ENCODE measurements around the gene MORC3.
"Not testable (repeated sequence)": the region's sequence is repeated elsewhere in the genome, so short reads cannot be mapped to it uniquely, and the experiment has no call there.

Gene MORC3

DNA sequence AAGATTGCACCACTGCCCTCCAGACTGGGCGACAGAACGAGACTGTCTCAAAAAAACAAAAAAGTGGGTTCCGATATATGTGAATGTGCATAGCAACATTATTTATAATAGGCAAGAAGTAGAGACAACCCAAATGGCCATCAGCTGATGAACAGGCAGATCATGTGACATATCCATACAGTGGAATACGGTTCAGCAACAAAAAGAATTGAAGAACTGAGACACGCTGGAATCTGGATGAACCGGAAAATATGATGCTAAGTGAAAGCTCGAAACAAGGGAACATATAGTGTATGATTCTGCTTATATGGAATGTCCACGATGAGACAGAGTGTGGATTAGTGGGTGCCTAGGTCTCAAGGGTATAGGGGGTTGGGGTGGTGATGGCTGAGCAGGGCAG lies 28.5 kb upstream of the MORC3 start:
- no peak for TF ChIP-seq ZNF274 (IDR thresholded peaks at IDR 0.05; ENCODE audit: low read depth, low read length)
- no peak for TF ChIP-seq YY1 (IDR thresholded peaks at IDR 0.05; ENCODE audit: insufficient read depth, insufficient read length)
- TF ChIP-seq SUZ12 (IDR thresholded peaks at IDR 0.05; ENCODE audit: extremely low read depth, insufficient read depth, insufficient read length): no peak
- Histone ChIP-seq H3K4me1 (ENCODE audit: insufficient read depth, insufficient read length) (no peaks in the 10 kb centered on the region), H3K36me3 (ENCODE audit: insufficient read depth, insufficient read length, low read length) (no peaks in the 10 kb centered on the region), H3K9me3 (ENCODE audit: insufficient read depth, low read length) (no peaks in the 10 kb centered on the region), H3K4me3 (ENCODE audit: insufficient read length, low read depth) (no peak overlapping the region), H3K27me3 (ENCODE audit: insufficient read depth, insufficient read length) (no peaks in the 10 kb centered on the region), H3K9ac (ENCODE audit: insufficient read length, low read depth) (no peak overlapping the region)
- no peak for DNase-seq (ENCODE audit: low read depth, low spot score)

DNA sequence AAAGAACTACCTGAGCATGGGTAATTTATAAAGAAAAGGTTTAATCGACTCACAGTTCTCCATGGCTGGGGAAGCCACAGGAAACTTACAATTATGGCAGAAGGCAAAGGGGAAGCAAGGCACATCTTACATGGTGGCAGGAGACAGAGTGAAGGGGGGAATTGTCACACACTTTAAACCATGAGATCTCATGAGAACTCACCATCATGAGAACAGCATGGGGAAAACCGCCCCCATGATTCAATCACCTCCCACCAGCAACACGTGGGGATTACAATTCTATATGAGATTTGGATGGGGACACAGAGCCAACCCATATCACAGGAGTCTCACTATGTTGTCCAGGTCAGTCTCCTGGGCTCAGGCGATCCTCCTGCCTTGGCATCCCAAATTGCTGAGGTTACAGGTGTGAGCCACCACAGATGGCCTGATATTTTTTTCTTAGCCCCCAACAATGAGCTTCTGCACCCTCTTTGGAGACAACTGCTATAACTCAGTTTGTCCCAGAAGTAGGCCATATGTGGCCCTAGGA lies 22.5 kb upstream of the MORC3 start:
- no peaks in the 10 kb centered on the region for H3K27me3 ChIP-seq (ENCODE audit: insufficient read depth, insufficient read length)
- no peak for DNase-seq (ENCODE audit: low read depth, low spot score)
- H3K4me3 ChIP-seq (ENCODE audit: insufficient read length, low read depth): no peak overlapping the region
- TF ChIP-seq ZNF274 (IDR thresholded peaks at IDR 0.05; ENCODE audit: low read depth, low read length): no peak
- TF ChIP-seq SUZ12 (IDR thresholded peaks at IDR 0.05; ENCODE audit: extremely low read depth, insufficient read depth, insufficient read length): no peak
- no peak for TF ChIP-seq YY1 (IDR thresholded peaks at IDR 0.05; ENCODE audit: insufficient read depth, insufficient read length)
- no peaks in the 10 kb centered on the region for H3K36me3 ChIP-seq (ENCODE audit: insufficient read depth, insufficient read length, low read length)
- H3K9me3 ChIP-seq (ENCODE audit: insufficient read depth, low read length): no peaks in the 10 kb centered on the region
- no peak overlapping the region for H3K9ac ChIP-seq (ENCODE audit: insufficient read length, low read depth)
- H3K4me1 ChIP-seq (ENCODE audit: insufficient read depth, insufficient read length): no peaks in the 10 kb centered on the region

- TF ChIP-seq SUZ12 (IDR thresholded peaks at IDR 0.05; ENCODE audit: extremely low read depth, insufficient read depth, insufficient read length): no peak
- no peak for TF ChIP-seq YY1 (IDR thresholded peaks at IDR 0.05; ENCODE audit: insufficient read depth, insufficient read length)
- TF ChIP-seq ZNF274 (IDR thresholded peaks at IDR 0.05; ENCODE audit: low read depth, low read length): no peak
- no peaks in the 10 kb centered on the region for H3K4me1 ChIP-seq (ENCODE audit: insufficient read depth, insufficient read length)
- H3K9ac ChIP-seq (ENCODE audit: insufficient read length, low read depth): no peak overlapping the region
- no peaks in the 10 kb centered on the region for H3K27me3 ChIP-seq (ENCODE audit: insufficient read depth, insufficient read length)
- DNase-seq (ENCODE audit: low read depth, low spot score): no peak
- no peak overlapping the region for H3K4me3 ChIP-seq (ENCODE audit: insufficient read length, low read depth)
- no peaks in the 10 kb centered on the region for H3K36me3 ChIP-seq (ENCODE audit: insufficient read depth, insufficient read length, low read length)
- no peaks in the 10 kb centered on the region for H3K9me3 ChIP-seq (ENCODE audit: insufficient read depth, low read length)
Measured at GRCh38 chr21:36297938-36298572, 21.9 kb upstream of the MORC3 start.

DNA sequence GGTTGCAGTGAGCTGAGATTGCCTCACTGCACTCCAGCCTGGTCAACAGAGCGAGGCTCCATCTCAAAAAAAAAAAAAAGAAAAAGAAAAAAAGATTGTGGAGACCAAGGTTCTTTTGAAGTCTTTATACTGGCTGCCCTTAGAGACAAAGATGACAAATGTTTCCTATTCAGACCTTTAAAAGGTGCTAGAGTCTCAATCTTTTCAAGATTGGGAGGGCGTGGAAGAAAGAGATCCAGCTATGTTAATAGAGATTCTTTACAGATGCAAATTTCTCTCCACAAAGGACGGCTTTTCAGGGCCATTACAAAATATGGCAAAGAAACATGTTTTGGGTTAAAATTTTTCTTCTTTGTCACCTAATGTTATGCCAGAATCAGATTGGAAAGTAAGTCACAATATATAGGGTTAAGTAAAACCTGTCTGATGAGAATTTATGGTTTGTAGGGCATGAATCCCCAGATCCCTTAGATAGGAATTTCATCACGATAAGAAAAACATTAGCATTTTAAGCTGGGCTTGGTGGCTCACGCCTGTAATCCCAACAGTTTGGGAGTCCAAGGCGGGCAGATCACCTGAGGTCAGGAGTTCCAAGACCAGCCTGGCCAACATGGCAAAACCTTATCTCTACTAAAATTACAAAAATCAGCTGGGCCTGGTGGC lies 13.0 kb upstream of the MORC3 start:
- H3K9ac ChIP-seq (ENCODE audit: insufficient read length, low read depth): no peak overlapping the region
- peak; percentile 89 for DNase-seq (ENCODE audit: low read depth, low spot score)

DNA sequence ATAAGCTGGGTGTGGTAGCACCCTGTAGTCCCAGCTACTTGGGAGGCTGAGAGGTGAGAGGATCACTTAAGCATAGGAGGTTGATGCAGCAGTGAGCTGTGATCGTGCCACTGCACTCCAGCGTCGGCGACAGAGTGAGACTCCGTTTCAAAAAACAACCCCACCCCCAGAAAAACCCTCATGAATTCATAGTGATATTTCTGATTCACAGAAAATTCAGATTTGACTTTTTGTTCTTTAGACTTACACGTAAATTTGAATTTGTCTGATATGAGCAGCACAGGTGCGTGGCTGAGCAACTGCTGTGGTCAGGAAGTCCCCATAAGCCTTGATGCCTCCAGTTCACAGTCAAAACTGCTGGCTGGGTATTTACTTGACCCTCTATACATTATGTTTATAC lies 10.0 kb upstream of the MORC3 start:
- TF ChIP-seq SUZ12 (IDR thresholded peaks at IDR 0.05; ENCODE audit: extremely low read depth, insufficient read depth, insufficient read length) (no peak), YY1 (IDR thresholded peaks at IDR 0.05; ENCODE audit: insufficient read depth, insufficient read length) (no peak), ZNF274 (IDR thresholded peaks at IDR 0.05; ENCODE audit: low read depth, low read length) (no peak)
- Histone ChIP-seq H3K9ac (ENCODE audit: insufficient read length, low read depth) (no peak overlapping the region), H3K9me3 (ENCODE audit: insufficient read depth, low read length) (peaks cover 12% of the 10 kb centered on the region), H3K27me3 (ENCODE audit: insufficient read depth, insufficient read length) (peaks cover 7% of the 10 kb centered on the region), H3K4me1 (ENCODE audit: insufficient read depth, insufficient read length) (peaks cover 3% of the 10 kb centered on the region), H3K36me3 (ENCODE audit: insufficient read depth, insufficient read length, low read length) (no peaks in the 10 kb centered on the region), H3K4me3 (ENCODE audit: insufficient read length, low read depth) (no peak overlapping the region)
- no peak for DNase-seq (ENCODE audit: low read depth, low spot score)

More for the DNA sequence above, 13.0 kb upstream of the MORC3 start:
- H3K9me3 ChIP-seq (ENCODE audit: insufficient read depth, low read length): peaks cover 12% of the 10 kb centered on the region
- peaks cover 3% of the 10 kb centered on the region for H3K4me1 ChIP-seq (ENCODE audit: insufficient read depth, insufficient read length)
- peaks cover 13% of the 10 kb centered on the region for H3K27me3 ChIP-seq (ENCODE audit: insufficient read depth, insufficient read length)
- no peak overlapping the region for H3K4me3 ChIP-seq (ENCODE audit: insufficient read length, low read depth)
- H3K36me3 ChIP-seq (ENCODE audit: insufficient read depth, insufficient read length, low read length): no peaks in the 10 kb centered on the region
- no peak for TF ChIP-seq YY1 (IDR thresholded peaks at IDR 0.05; ENCODE audit: insufficient read depth, insufficient read length)
- no peak for TF ChIP-seq ZNF274 (IDR thresholded peaks at IDR 0.05; ENCODE audit: low read depth, low read length)
- TF ChIP-seq SUZ12 (IDR thresholded peaks at IDR 0.05; ENCODE audit: extremely low read depth, insufficient read depth, insufficient read length): no peak

- H3K9ac ChIP-seq (ENCODE audit: insufficient read length, low read depth); DNase-seq (ENCODE audit: low read depth, low spot score); H3K4me3 ChIP-seq (ENCODE audit: insufficient read length, low read depth); H3K9me3 ChIP-seq (ENCODE audit: insufficient read depth, low read length); H3K36me3 ChIP-seq (ENCODE audit: insufficient read depth, insufficient read length, low read length); H3K27me3 ChIP-seq (ENCODE audit: insufficient read depth, insufficient read length); H3K4me1 ChIP-seq (ENCODE audit: insufficient read depth, insufficient read length): not testable (repeated sequence)
Measured at GRCh38 chr21:36313446-36313845, 6.6 kb upstream of the MORC3 start.

DNA sequence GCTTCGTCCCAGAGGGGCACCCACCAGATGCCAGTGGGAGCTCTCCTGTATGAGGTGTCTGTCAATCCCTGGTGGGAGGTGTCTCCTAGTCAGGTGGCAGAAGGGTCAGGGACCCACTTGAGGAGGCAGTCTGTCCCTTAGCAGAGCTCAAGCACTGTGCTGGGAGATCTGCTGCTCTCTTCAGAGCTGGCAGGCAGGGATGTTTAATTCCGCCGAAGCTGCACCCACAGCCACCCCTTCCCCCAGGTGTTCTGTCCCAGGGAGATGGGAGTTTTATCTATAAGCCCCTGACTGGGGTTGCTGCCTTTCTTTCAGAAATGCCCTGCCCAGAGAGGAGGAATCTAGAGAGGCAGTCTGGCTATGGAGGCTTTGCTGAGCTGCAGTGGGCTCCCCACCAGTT lies 4.0 kb upstream of the MORC3 start:
- H3K27me3 ChIP-seq (ENCODE audit: insufficient read depth, insufficient read length); H3K4me1 ChIP-seq (ENCODE audit: insufficient read depth, insufficient read length); H3K9me3 ChIP-seq (ENCODE audit: insufficient read depth, low read length); DNase-seq (ENCODE audit: low read depth, low spot score); H3K9ac ChIP-seq (ENCODE audit: insufficient read length, low read depth); H3K4me3 ChIP-seq (ENCODE audit: insufficient read length, low read depth); H3K36me3 ChIP-seq (ENCODE audit: insufficient read depth, insufficient read length, low read length): not testable (repeated sequence)
